GM18526 (cell line): ENCODE measurements around the gene RCBTB1.

ENCODE experiments used
- POLR2A ChIP-seq: IDR thresholded peaks from 3 replicates; pipeline ENCODE4 v1.6.1; 2011; ENCODE audit not compliant: insufficient read length; ENCODE audit errors: extremely low read depth

RCBTB1 gene

GRCh38 chr13:49585220-49586157, at the start of gene RCBTB1:
TSS of gene RCBTB1 (minus strand) at chr13:49585558. CDS start at chr13:49567279, 18,279 bp downstream.
- peak; percentile 65 for TF ChIP-seq POLR2A

GRCh38 chr13:49633710-49634109, 48.4 kb upstream of the RCBTB1 start:
- TF ChIP-seq POLR2A, result no peak

GRCh38 chr13:49632156-49632555, 46.8 kb upstream of the RCBTB1 start:
- no peak for TF ChIP-seq POLR2A

GRCh38 chr13:49630580-49630979, 45.2 kb upstream of the RCBTB1 start:
- no peak for TF ChIP-seq POLR2A

- TF ChIP-seq POLR2A, result no peak
Observed at GRCh38 chr13:49629947-49630346, 44.6 kb upstream of the RCBTB1 start.

- TF ChIP-seq POLR2A, result no peak
Observed at GRCh38 chr13:49629196-49629938, 44.0 kb upstream of the RCBTB1 start.

GRCh38 chr13:49627831-49628652, 42.7 kb upstream of the RCBTB1 start, which contains the start of gene ARL11:
TSS of gene ARL11 (plus strand) at chr13:49628507. CDS start at chr13:49630448, 1,941 bp downstream.
- TF ChIP-seq POLR2A, result peak; percentile 82

GRCh38 chr13:49625392-49626079, 40.2 kb upstream of the RCBTB1 start:
- no peak for TF ChIP-seq POLR2A

GRCh38 chr13:49624229-49624628, 38.9 kb upstream of the RCBTB1 start:
- no peak for TF ChIP-seq POLR2A

- no peak for TF ChIP-seq POLR2A
Observed at GRCh38 chr13:49622174-49622946, 37.0 kb upstream of the RCBTB1 start.

GRCh38 chr13:49620170-49620621, 34.8 kb upstream of the RCBTB1 start:
- TF ChIP-seq POLR2A, result no peak

GRCh38 chr13:49616676-49617065, 31.3 kb upstream of the RCBTB1 start:
- no peak for TF ChIP-seq POLR2A

GRCh38 chr13:49615836-49616675, 30.7 kb upstream of the RCBTB1 start:
- TF ChIP-seq POLR2A, result no peak
